Trophoblast cell (in vitro differentiated cells and primary cell): ENCODE measurements around the gene RBM19.
"Not testable (repeated sequence)": the region's sequence is repeated elsewhere in the genome, so short reads cannot be mapped to it uniquely, and the experiment has no call there.

Experiments used
- DNase-seq, 2 donors: peaks; one replicate each; pipeline ENCODE4 v3.0.0-alpha.2; 2016
- H2AFZ ChIP-seq: 2 replicates; pipeline ENCODE4 v1.6.1; 2013; ENCODE audit warnings: low read length, moderate library complexity, mild to moderate bottlenecking; ENCODE audit not compliant: insufficient read depth, poor library complexity
- H2AK5ac ChIP-seq: 2 replicates; pipeline ENCODE4 v1.6.1; 2013; ENCODE audit warnings: mild to moderate bottlenecking, low read length
- H2BK120ac ChIP-seq: 2 replicates; pipeline ENCODE4 v1.6.1; 2013; ENCODE audit warnings: low read length, mild to moderate bottlenecking, moderate library complexity; ENCODE audit not compliant: insufficient read depth, poor library complexity
- H2BK12ac ChIP-seq: 2 replicates; pipeline ENCODE4 v1.6.1; 2013; ENCODE audit warnings: mild to moderate bottlenecking, low read length, moderate library complexity
- H2BK5ac ChIP-seq: 2 replicates; pipeline ENCODE4 v1.6.1; 2013; ENCODE audit warnings: low read length, low read depth, moderate library complexity, mild to moderate bottlenecking; ENCODE audit not compliant: poor library complexity
- H3K14ac ChIP-seq: 2 replicates; pipeline ENCODE4 v1.6.1; 2013; ENCODE audit warnings: mild to moderate bottlenecking, low read length
- H3K18ac ChIP-seq: 2 replicates; pipeline ENCODE4 v1.6.1; 2013; ENCODE audit warnings: mild to moderate bottlenecking, low read length
- H3K23ac ChIP-seq: 2 replicates; pipeline ENCODE4 v1.6.1; 2013; ENCODE audit warnings: low read length
- H3K27ac ChIP-seq: 2 replicates; pipeline ENCODE4 v1.5.1; 2013; ENCODE audit warnings: low read depth, mild to moderate bottlenecking, inconsistent platforms, low read length, moderate library complexity
- H3K27me3 ChIP-seq: 2 replicates; pipeline ENCODE4 v1.6.1; 2013; ENCODE audit warnings: inconsistent platforms, mild to moderate bottlenecking, low read length, moderate library complexity; ENCODE audit not compliant: insufficient read depth
- H3K36me3 ChIP-seq, 2 experiments: 1 replicate in 1 of 2; 2 replicates in 1 of 2; pipeline ENCODE4 v1.6.1; 2013; ENCODE audit warnings: low read length in 2 of 2, mild to moderate bottlenecking in 2 of 2, moderate library complexity in 1 of 2; ENCODE audit not compliant: insufficient read depth in 2 of 2, control insufficient read depth in 1 of 2
- H3K4ac ChIP-seq: 2 replicates; pipeline ENCODE4 v1.6.1; 2013; ENCODE audit warnings: low read depth, mild to moderate bottlenecking, low read length, moderate library complexity
- H3K4me1 ChIP-seq, 2 experiments: 1 replicate in 1 of 2; 2 replicates in 1 of 2; pipeline ENCODE4 v1.6.1; 2013; ENCODE audit warnings: low read length in 2 of 2, mild to moderate bottlenecking in 2 of 2, moderate library complexity in 1 of 2; ENCODE audit not compliant: insufficient read depth in 2 of 2, control insufficient read depth in 1 of 2
- H3K4me2 ChIP-seq: 2 replicates; pipeline ENCODE4 v1.6.1; 2013; ENCODE audit warnings: inconsistent platforms, mild to moderate bottlenecking, low read length, moderate library complexity
- H3K4me3 ChIP-seq: 2 replicates; pipeline ENCODE4 v1.5.1; 2013; ENCODE audit warnings: mild to moderate bottlenecking, low read depth, low read length, inconsistent platforms
- H3K79me1 ChIP-seq: one replicate; pipeline ENCODE4 v1.6.1; 2013; ENCODE audit warnings: low read length
- H3K79me2 ChIP-seq: 2 replicates; pipeline ENCODE4 v1.6.1; 2013; ENCODE audit warnings: low read length, mild to moderate bottlenecking; ENCODE audit not compliant: control insufficient read depth, insufficient read depth, poor library complexity
- H3K9ac ChIP-seq: 2 replicates; pipeline ENCODE4 v1.6.1; 2013; ENCODE audit warnings: mild to moderate bottlenecking, low read length
- H3K9me3 ChIP-seq: 2 replicates; pipeline ENCODE4 v1.6.1; 2013; ENCODE audit warnings: low read depth, mild to moderate bottlenecking, control low read depth, inconsistent platforms, low read length; ENCODE audit not compliant: insufficient read depth
- H4K12ac ChIP-seq: 2 replicates; pipeline ENCODE4 v1.6.1; 2013; ENCODE audit warnings: low read depth, mild to moderate bottlenecking, low read length, moderate library complexity
- H4K8ac ChIP-seq: 2 replicates; pipeline ENCODE4 v1.6.1; 2013; ENCODE audit warnings: low read depth, mild to moderate bottlenecking, low read length, moderate library complexity
- H4K91ac ChIP-seq: one replicate; pipeline ENCODE4 v1.6.1; 2013; ENCODE audit warnings: low read depth, mild to moderate bottlenecking, low read length, moderate library complexity
- WGBS: extraction: QIAGEN DNeasy Blood & Tissue Kit; methylation state at CpG from one replicate; pipeline ENCODE4 v1.1.7; 2013; ENCODE audit warnings: missing lambda C conversion rate; ENCODE audit not compliant: insufficient read length, insufficient coverage; ENCODE audit errors: extremely low coverage; 5-methylcytosine and 5-hydroxymethylcytosine counted together

RBM19 gene

GRCh38 chr12:113997365-113997764, 31.2 kb upstream of the RBM19 start:
- no peak for DNase-seq
- Histone ChIP-seq H4K91ac (no peak overlapping the region), H3K27me3 (no peaks in the 10 kb centered on the region), H2BK12ac (no peak overlapping the region), H2BK120ac (no peak overlapping the region), H3K79me2 (no peaks in the 10 kb centered on the region), H3K23ac (no peak overlapping the region), H3K9me3 (no peaks in the 10 kb centered on the region), H3K9ac (no peak overlapping the region), H3K4me3 (no peak overlapping the region), H3K27ac (no peak overlapping the region), H2AK5ac (no peak overlapping the region), H3K36me3 (no peaks in the 10 kb centered on the region), H3K4me1 (no peaks in the 10 kb centered on the region), H4K8ac (no peak overlapping the region), H3K14ac (no peak overlapping the region), H3K4me2 (no peak overlapping the region), H2BK5ac (no peak overlapping the region), H3K18ac (no peak overlapping the region), H2AFZ (no peak overlapping the region), H3K79me1 (no peaks in the 10 kb centered on the region), H3K4ac (no peak overlapping the region), H4K12ac (no peak overlapping the region)
- WGBS: no CpG with 5 or more reads among the region's 3 CpGs

- H2BK12ac ChIP-seq: no peak overlapping the region
- H3K9me3 ChIP-seq: no peaks in the 10 kb centered on the region
- no peaks in the 10 kb centered on the region for H3K36me3 ChIP-seq
- DNase-seq: no peak
- H3K9ac ChIP-seq: no peak overlapping the region
- no peak overlapping the region for H3K4me2 ChIP-seq
- H4K8ac ChIP-seq: no peak overlapping the region
- no peak overlapping the region for H3K23ac ChIP-seq
- no peaks in the 10 kb centered on the region for H3K4me1 ChIP-seq
- no peaks in the 10 kb centered on the region for H3K79me1 ChIP-seq
- no peak overlapping the region for H3K18ac ChIP-seq
- no peak overlapping the region for H3K27ac ChIP-seq
- no peak overlapping the region for H4K12ac ChIP-seq
- no peak overlapping the region for H2BK120ac ChIP-seq
- H2BK5ac ChIP-seq: no peak overlapping the region
- H3K14ac ChIP-seq: no peak overlapping the region
- H2AK5ac ChIP-seq: no peak overlapping the region
- no CpG with 5 or more reads among the region's 7 CpGs for WGBS
- H3K79me2 ChIP-seq: no peaks in the 10 kb centered on the region
- no peak overlapping the region for H3K4ac ChIP-seq
- no peak overlapping the region for H3K4me3 ChIP-seq
- H4K91ac ChIP-seq: no peak overlapping the region
- no peaks in the 10 kb centered on the region for H3K27me3 ChIP-seq
- H2AFZ ChIP-seq: no peak overlapping the region
These were observed 29.9 kb upstream of the RBM19 start for GRCh38 chr12:113996026-113996425.

GRCh38 chr12:113994051-113994450, 27.9 kb upstream of the RBM19 start:
- Histone ChIP-seq H3K4me1 (no peaks in the 10 kb centered on the region), H3K4me3 (no peak overlapping the region), H3K14ac (no peak overlapping the region), H3K27me3 (no peaks in the 10 kb centered on the region), H3K4me2 (no peak overlapping the region), H3K79me2 (no peaks in the 10 kb centered on the region), H2AFZ (no peak overlapping the region), H3K27ac (no peak overlapping the region), H2BK5ac (no peak overlapping the region), H4K91ac (no peak overlapping the region), H3K36me3 (no peaks in the 10 kb centered on the region), H3K23ac (no peak overlapping the region), H3K79me1 (no peaks in the 10 kb centered on the region), H4K12ac (no peak overlapping the region), H3K9ac (no peak overlapping the region), H2BK120ac (no peak overlapping the region), H3K9me3 (no peaks in the 10 kb centered on the region), H3K4ac (no peak overlapping the region), H4K8ac (no peak overlapping the region), H3K18ac (no peak overlapping the region), H2AK5ac (no peak overlapping the region), H2BK12ac (no peak overlapping the region)
- no CpG with 5 or more reads among the region's 3 CpGs for WGBS
- no peak for DNase-seq

GRCh38 chr12:113992751-113993150, 26.6 kb upstream of the RBM19 start:
- H3K9ac ChIP-seq, H2BK5ac ChIP-seq: not testable (repeated sequence)

More at GRCh38 chr12:113992751-113993150, 26.6 kb upstream of the RBM19 start:
- H3K14ac ChIP-seq, H2BK12ac ChIP-seq, H3K36me3 ChIP-seq, H3K4ac ChIP-seq, DNase-seq, H3K23ac ChIP-seq, H3K79me1 ChIP-seq, H3K18ac ChIP-seq, H3K9me3 ChIP-seq, H2AK5ac ChIP-seq, H4K12ac ChIP-seq, H2BK120ac ChIP-seq, H4K8ac ChIP-seq, H3K27me3 ChIP-seq, H3K79me2 ChIP-seq, H3K4me2 ChIP-seq, H2AFZ ChIP-seq, H3K4me1 ChIP-seq, H3K4me3 ChIP-seq, H3K27ac ChIP-seq, H4K91ac ChIP-seq: not testable (repeated sequence)
- no CpG with 5 or more reads among the region's 4 CpGs for WGBS
